Measurements from ENCODE around the gene CCDC187.

DNA sequence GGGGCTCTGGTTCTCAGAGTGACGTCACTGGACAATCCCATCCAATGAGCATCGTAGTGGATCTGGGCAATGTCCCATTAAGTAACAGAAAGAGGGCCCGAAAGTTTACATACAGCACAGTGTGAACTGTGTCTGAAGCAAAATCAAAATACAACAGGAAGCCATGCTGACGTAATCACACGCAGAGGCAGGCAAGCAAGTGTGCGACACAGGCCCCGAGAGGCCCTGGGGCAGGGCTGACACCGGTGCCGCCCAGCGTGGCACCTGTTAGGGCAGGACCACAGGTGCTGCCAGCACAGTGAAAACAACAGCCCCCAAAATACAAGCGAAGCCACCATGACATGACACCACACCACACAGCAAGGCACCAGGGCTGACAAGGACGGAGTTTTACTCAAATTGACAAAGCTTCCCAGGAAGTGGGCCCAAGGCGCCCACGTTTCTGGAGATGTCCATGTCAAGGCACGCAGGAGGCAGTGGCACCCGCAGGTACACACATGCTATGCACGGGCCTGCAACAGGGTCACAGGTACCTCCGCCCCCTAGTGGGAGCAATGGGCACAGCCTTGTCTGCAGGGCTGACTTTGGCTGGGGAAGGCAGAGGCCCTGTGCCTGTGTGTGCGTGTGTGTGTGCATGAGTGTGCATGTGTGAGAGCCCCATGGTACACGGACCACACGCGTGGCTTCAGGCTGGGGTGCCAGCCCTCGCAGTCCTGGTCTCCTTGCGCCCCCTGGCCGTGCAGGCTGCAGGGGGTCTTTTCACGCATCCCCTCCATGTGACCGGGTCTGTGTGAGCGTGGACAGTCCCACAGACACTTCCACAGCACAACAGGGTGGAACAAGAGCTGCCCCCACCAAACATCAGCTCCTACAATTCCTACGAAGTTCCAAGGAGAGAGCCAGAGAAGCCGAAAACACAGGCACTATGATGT is 77.9 kb downstream of the CCDC187 start:
- TF ChIP-seq, protein P1, sequence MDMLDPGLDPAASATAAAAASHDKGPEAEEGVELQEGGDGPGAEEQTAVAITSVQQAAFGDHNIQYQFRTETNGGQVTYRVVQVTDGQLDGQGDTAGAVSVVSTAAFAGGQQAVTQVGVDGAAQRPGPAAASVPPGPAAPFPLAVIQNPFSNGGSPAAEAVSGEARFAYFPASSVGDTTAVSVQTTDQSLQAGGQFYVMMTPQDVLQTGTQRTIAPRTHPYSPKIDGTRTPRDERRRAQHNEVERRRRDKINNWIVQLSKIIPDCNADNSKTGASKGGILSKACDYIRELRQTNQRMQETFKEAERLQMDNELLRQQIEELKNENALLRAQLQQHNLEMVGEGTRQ (IDR thresholded peaks at IDR 0.05; ENCODE audit: low read length) = no peak
- TF ChIP-seq RNF2 (IDR thresholded peaks at IDR 0.05; ENCODE audit: borderline replicate concordance, low read depth, low read length, missing control alignments, poor library complexity, severe bottlenecking) = no peak
- TF ChIP-seq, protein P2, sequence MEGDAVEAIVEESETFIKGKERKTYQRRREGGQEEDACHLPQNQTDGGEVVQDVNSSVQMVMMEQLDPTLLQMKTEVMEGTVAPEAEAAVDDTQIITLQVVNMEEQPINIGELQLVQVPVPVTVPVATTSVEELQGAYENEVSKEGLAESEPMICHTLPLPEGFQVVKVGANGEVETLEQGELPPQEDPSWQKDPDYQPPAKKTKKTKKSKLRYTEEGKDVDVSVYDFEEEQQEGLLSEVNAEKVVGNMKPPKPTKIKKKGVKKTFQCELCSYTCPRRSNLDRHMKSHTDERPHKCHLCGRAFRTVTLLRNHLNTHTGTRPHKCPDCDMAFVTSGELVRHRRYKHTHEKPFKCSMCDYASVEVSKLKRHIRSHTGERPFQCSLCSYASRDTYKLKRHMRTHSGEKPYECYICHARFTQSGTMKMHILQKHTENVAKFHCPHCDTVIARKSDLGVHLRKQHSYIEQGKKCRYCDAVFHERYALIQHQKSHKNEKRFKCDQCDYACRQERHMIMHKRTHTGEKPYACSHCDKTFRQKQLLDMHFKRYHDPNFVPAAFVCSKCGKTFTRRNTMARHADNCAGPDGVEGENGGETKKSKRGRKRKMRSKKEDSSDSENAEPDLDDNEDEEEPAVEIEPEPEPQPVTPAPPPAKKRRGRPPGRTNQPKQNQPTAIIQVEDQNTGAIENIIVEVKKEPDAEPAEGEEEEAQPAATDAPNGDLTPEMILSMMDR (IDR thresholded peaks at IDR 0.05; ENCODE audit: control extremely low read depth in 1 of 3, insufficient read depth in 1 of 3, low read depth in 1 of 3, low read length in 3 of 3) = peak in 2 of 3 experiments; percentile 98 to 99; a peak in 3 of 4 replicates
- no peak for TF ChIP-seq EZH2 (IDR thresholded peaks at IDR 0.05; ENCODE audit: low read depth, low read length, severe bottlenecking)
- TF ChIP-seq HDAC2 (IDR thresholded peaks at IDR 0.05; ENCODE audit: borderline replicate concordance in 1 of 2, low read depth in 2 of 2, low read length in 2 of 2) = no peak
- TF ChIP-seq SIN3A (conservative IDR thresholded peaks at IDR 0.05 in 1 of 2, IDR thresholded peaks at IDR 0.05 in 1 of 2; ENCODE audit: low read depth in 1 of 2, low read length in 2 of 2) = peak in 1 of 2 experiments; percentile 55; a peak in 1 of 4 replicates
- no peak for TF ChIP-seq SP1 (IDR thresholded peaks at IDR 0.05; ENCODE audit: low read depth, low read length)
- TF ChIP-seq EP300 (IDR thresholded peaks at IDR 0.05; ENCODE audit: borderline replicate concordance in 1 of 2, low read depth in 2 of 2, low read length in 2 of 2) = no peak
- TF ChIP-seq YY1 (IDR thresholded peaks at IDR 0.05; ENCODE audit: low read depth, low read length) = 0 out of 2 replicates have a peak, but pooled peaks have one; percentile 30
